Upper lobe of left lung (tissue), 4 donors: ENCODE measurements around the gene DNASE1L1.

Experiments
- POLR2A ChIP-seq, 4 donors: fragments of 450-650 bp; IDR thresholded peaks; one replicate each; pipeline ENCODE4 v1.5.1; 2016 to 2017; ENCODE audit warnings: antibody characterized with exemption in 4 of 4, mild to moderate bottlenecking in 2 of 4
- POLR2AphosphoS5 ChIP-seq, 2 donors: sonication (generic); formaldehyde crosslinking; IDR thresholded peaks; one replicate each; pipeline ENCODE4 v1.5.1; 2017; ENCODE audit warnings: antibody characterized with exemption in 2 of 2
- TF ChIP-seq, protein P1 (sequence below), 6 experiments: fragments of 450-650 bp in 4 of 6; fragments of 200-600 bp in 2 of 6; sonication (generic) in 2 of 6; IDR thresholded peaks; one replicate each; pipeline ENCODE4 v1.5.1; 2016 to 2019; ENCODE audit warnings: antibody characterized with exemption in 6 of 6

DNA sequence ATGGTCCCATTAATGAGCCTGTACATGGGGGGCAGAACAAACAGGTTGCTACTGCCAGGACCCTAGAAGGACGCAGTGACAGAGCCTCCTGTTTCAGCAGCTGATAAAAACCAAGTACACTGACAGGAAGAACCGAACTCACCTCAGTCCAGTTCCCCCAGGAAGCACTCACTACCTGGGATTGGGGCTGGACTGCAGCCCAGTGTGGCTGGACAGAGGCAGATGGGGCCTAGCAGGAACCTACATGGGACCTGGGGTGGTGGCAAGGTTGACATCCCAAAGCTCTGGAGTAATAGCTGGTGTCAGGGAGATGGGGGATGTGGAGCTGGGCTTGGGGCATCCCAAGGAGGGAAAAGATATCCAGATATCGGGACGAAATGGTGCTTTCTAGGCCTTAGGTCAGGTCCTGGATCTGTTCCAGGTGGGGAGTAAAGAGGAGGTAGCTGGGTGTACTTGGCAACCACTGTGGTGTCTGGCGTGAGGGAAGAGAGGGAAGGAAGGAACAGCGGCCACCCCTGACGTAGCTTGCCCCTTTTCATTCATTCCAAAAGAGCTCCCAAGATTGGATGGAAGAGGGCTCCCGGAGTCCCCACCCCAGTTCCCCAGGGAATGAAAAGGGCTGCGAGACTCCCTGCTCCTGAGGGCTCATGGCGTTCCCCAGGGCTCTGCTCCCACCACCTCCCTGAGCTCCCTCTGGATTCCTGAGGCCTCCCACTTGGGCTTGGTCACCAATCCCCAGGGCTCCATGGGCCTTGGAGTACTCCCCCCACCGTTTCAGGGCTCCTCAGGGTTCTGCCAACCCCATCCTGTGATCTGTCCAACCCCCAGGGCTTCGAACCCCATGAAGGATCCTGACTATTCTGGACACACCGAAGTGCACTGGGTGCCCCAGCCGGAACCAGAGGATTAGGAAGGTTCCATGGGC lies 25.4 kb downstream of the DNASE1L1 start:
- TF ChIP-seq, protein P1, sequence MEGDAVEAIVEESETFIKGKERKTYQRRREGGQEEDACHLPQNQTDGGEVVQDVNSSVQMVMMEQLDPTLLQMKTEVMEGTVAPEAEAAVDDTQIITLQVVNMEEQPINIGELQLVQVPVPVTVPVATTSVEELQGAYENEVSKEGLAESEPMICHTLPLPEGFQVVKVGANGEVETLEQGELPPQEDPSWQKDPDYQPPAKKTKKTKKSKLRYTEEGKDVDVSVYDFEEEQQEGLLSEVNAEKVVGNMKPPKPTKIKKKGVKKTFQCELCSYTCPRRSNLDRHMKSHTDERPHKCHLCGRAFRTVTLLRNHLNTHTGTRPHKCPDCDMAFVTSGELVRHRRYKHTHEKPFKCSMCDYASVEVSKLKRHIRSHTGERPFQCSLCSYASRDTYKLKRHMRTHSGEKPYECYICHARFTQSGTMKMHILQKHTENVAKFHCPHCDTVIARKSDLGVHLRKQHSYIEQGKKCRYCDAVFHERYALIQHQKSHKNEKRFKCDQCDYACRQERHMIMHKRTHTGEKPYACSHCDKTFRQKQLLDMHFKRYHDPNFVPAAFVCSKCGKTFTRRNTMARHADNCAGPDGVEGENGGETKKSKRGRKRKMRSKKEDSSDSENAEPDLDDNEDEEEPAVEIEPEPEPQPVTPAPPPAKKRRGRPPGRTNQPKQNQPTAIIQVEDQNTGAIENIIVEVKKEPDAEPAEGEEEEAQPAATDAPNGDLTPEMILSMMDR (IDR thresholded peaks at IDR 0.05) = no peak
- no peak for TF ChIP-seq POLR2A (IDR thresholded peaks at IDR 0.05)
- no peak for TF ChIP-seq POLR2AphosphoS5 (IDR thresholded peaks at IDR 0.05)
